B cell (primary cell): Measurements from ENCODE around the gene ZNF99. TPM values are rescaled to one million over a fixed set of nuclear protein-coding genes. Genes with fewer than 3 reads are reported as not detected.
"Not testable (repeated sequence)": the region's sequence is repeated elsewhere in the genome, so short reads cannot be mapped to it uniquely, and the experiment has no call there.

Source experiments
- ATAC-seq: fragments of 200-7000 bp; cut with Tn5 transposase; one replicate; pipeline ENCODE4 v1.10.0; 2021; ENCODE audit warnings: low read depth, mild to moderate bottlenecking, moderate number of reproducible peaks, moderate library complexity
- CTCF ChIA-PET: fragments of 350-600 bp; sonication (Branson Sonifier 250); formaldehyde crosslinking; loops from one replicate; lab custom pipeline; 2021; ENCODE audit warnings: antibody characterized with exemption, inconsistent platforms; lab: Charles Lee
- POLR2A ChIA-PET: fragments of 350-600 bp; sonication (Branson Sonifier 250); formaldehyde crosslinking; loops from one replicate; lab custom pipeline; 2021; ENCODE audit warnings: antibody characterized with exemption; lab: Charles Lee
- DNase-seq: peaks from one replicate; pipeline ENCODE4 v3.0.0; 2013
- H2AFZ ChIP-seq: 2 replicates; pipeline ENCODE4 v1.6.1; 2012; ENCODE audit warnings: mild to moderate bottlenecking, low read depth, low read length; ENCODE audit not compliant: insufficient read depth, poor library complexity, severe bottlenecking
- H3K27ac ChIP-seq, 2 donors: 1 replicate in 1 of 2; 2 replicates in 1 of 2; pipeline ENCODE4 v1.5.1; 2012 to 2013; ENCODE audit warnings: low read length in 2 of 2, mild to moderate bottlenecking in 2 of 2, moderate library complexity in 1 of 2
- H3K27me3 ChIP-seq, 4 experiments: fragments of 200-600 bp in 1 of 4; sonication (generic) in 1 of 4; replicated peaks in 1 of 4; 1 replicate in 2 of 4; 2 replicates in 2 of 4; pipeline versions ENCODE4 v1.6.1 to v1.7.0; 2013 to 2016; ENCODE audit warnings: low read length in 3 of 4, mild to moderate bottlenecking in 2 of 4, mixed read lengths in 1 of 4, moderate library complexity in 1 of 4; ENCODE audit not compliant: insufficient read depth in 4 of 4, control insufficient read depth in 3 of 4; ENCODE audit errors: control extremely low read depth in 1 of 4
- H3K36me3 ChIP-seq, 2 experiments: replicated peaks in 1 of 2; 1 replicate in 1 of 2; 2 replicates in 1 of 2; pipeline versions ENCODE4 v1.6.1 to v1.7.1; 2013; ENCODE audit warnings: low read length in 1 of 2; ENCODE audit not compliant: insufficient read depth in 2 of 2, control insufficient read depth in 1 of 2; ENCODE audit errors: control extremely low read depth in 1 of 2, extremely low read depth in 1 of 2
- H3K4me1 ChIP-seq, 2 donors: fragments of 200-600 bp in 1 of 2; sonication (generic) in 1 of 2; 1 replicate in 1 of 2; 2 replicates in 1 of 2; pipeline versions ENCODE4 v1.5.1 to v1.6.1; 2013 to 2017; ENCODE audit warnings: low read length in 2 of 2; ENCODE audit not compliant: control insufficient read depth in 2 of 2, insufficient read depth in 2 of 2
- H3K4me2 ChIP-seq: replicated peaks from 2 replicates; pipeline ENCODE3; 2012; ENCODE audit warnings: mild to moderate bottlenecking, low read depth, low read length; ENCODE audit not compliant: poor library complexity, severe bottlenecking
- H3K4me3 ChIP-seq, 5 experiments: fragments of 200-600 bp in 1 of 5; sonication (generic) in 1 of 5; 1 replicate in 3 of 5; 2 replicates in 2 of 5; pipeline versions ENCODE4 v1.5.1 to v1.7.0; 2011 to 2016; ENCODE audit warnings: low read length in 4 of 5, mild to moderate bottlenecking in 4 of 5, low read depth in 2 of 5, control low read depth in 1 of 5, moderate library complexity in 1 of 5; ENCODE audit not compliant: insufficient read depth in 1 of 5; ENCODE audit errors: control extremely low read depth in 1 of 5, extremely low read depth in 1 of 5
- H3K79me2 ChIP-seq: fragments of 200-600 bp; sonication (generic); one replicate; pipeline ENCODE4 v1.6.0; 2016; ENCODE audit warnings: low read length; ENCODE audit not compliant: control insufficient read depth, insufficient read depth
- H3K9ac ChIP-seq: fragments of 200-600 bp; sonication (generic); 2 replicates; pipeline ENCODE4 v1.6.1; 2017; ENCODE audit warnings: mild to moderate bottlenecking, low read length, moderate library complexity
- H3K9me3 ChIP-seq, 3 donors: one replicate each; pipeline versions ENCODE4 v1.6.1 to v1.7.1; 2013; ENCODE audit warnings: low read length in 2 of 3; ENCODE audit not compliant: control insufficient read depth in 2 of 3, insufficient read depth in 1 of 3; ENCODE audit errors: control extremely low read depth in 1 of 3
- H4K20me1 ChIP-seq: 2 replicates; pipeline ENCODE4 v1.6.0; 2012; ENCODE audit warnings: mild to moderate bottlenecking, low read length; ENCODE audit not compliant: insufficient read depth, control insufficient read depth, poor library complexity, severe bottlenecking
- H3K27ac Mint-ChIP-seq: one replicate; pipeline ENCODE4 v1.8.0; 2021; ENCODE audit warnings: mixed read lengths
- H3K27me3 Mint-ChIP-seq: one replicate; pipeline ENCODE4 v1.8.0; 2021; ENCODE audit warnings: mixed read lengths
- H3K4me1 Mint-ChIP-seq: one replicate; pipeline ENCODE4 v1.8.0; 2021; ENCODE audit warnings: mixed read lengths
- H3K4me3 Mint-ChIP-seq: one replicate; pipeline ENCODE4 v1.8.0; 2021; ENCODE audit warnings: mixed read lengths
- H3K9me3 Mint-ChIP-seq: one replicate; pipeline ENCODE4 v1.8.0; 2022; ENCODE audit warnings: mixed read lengths; ENCODE audit not compliant: insufficient read depth
- CTCF ChIP-seq: fragments of 200-600 bp; IDR thresholded peaks from one replicate; pipeline ENCODE4 v1.8.0; 2022; ENCODE audit warnings: antibody characterized with exemption, mild to moderate bottlenecking
- EZH2 ChIP-seq: IDR thresholded peaks from 2 replicates; pipeline ENCODE4 v1.6.1; 2012; ENCODE audit warnings: borderline replicate concordance, low read depth, mild to moderate bottlenecking, moderate library complexity, low read length; ENCODE audit not compliant: insufficient read depth, poor library complexity, severe bottlenecking
- WGBS: methylation state at CpG from one replicate; pipeline ENCODE4 v1.1.5; 2013; ENCODE audit warnings: missing lambda C conversion rate; ENCODE audit not compliant: insufficient coverage; 5-methylcytosine and 5-hydroxymethylcytosine counted together
- intact Hi-C: fragments of 100-400 bp; cut with micrococcal nuclease; formaldehyde crosslinking; loops from one replicate; pipeline ENCODE4 v1.10.0; 2022
- polyA plus RNA-seq: library from polyadenylated mRNA; depleted of rRNA; stranded (reverse); fragments of >200 nt; gene quantifications from 2 replicates; pipeline ENCODE4 v1.2.3, GENCODE V29; 2012
- total RNA-seq, 2 donors: library from RNA; stranded (reverse); fragments of 120-200 nt in 1 of 2; gene quantifications; 1 replicate in 1 of 2; 2 replicates in 1 of 2; pipeline versions ENCODE4 v1.2.3 to v1.2.4, GENCODE V29; 2013 to 2022

Gene ZNF99
- total and polyA plus RNA-seq, 2 donors (not counting 1 experiment from before 2014, with no cell fraction given) = 0.06 TPM; not detected in 1

DNA sequence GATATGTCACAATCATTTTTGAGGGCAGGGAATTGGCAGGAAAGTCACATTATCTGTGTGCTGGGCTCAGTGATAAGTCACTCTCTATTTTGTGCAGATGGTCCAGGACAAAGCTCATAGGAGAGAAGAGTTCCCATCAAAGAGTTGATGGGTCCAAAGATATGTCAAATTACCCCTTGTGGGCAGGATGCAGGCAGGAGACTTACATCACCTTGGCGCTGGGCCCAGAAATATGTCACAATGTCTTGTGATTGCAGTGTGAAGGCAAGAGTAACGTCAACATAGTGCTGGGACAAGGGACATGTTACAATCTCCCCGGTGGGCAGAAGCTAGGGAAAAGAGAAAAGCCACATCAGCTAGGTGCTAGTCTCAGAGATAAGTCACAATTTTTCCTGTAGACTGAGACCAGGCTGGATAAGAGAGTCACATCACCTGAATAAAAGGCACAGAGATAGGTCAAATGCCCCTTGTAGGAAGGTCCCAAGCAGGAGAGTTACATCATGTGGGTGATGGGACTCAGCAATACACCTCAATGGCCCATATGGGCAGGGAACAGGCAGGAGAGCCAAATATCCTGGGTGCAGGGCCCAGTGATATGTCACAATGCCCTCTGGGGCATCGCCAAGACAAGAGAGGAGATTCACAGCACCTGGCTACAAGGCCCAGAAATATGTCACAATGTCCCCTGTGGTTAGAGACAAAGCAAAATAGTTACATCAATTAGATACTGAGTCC, 47.9 kb downstream of the ZNF99 start:
- H3K27me3 ChIP-seq = no peaks in the 10 kb centered on the region
- H3K4me1 ChIP-seq = no peaks in the 10 kb centered on the region
- Mint-ChIP-seq H3K27me3 (no peaks in the 10 kb centered on the region), H3K27ac (no peak overlapping the region), H3K9me3 (peaks cover 20% of the 10 kb centered on the region), H3K4me3 (no peak overlapping the region), H3K4me1 (no peaks in the 10 kb centered on the region)
- peaks cover 1 to 17% (median 14%) of the 10 kb centered on the region in 3 donors for H3K9me3 ChIP-seq
- DNase-seq = no peak
- H3K4me3 ChIP-seq = no peak overlapping the region
- intact Hi-C loops = no loop called here
- WGBS = 89% methylated on average over 4 of the region's 4 CpGs
- ATAC-seq = no peak
- CTCF ChIA-PET = no interaction called here
- H3K9ac ChIP-seq = no peak overlapping the region
- H3K36me3 ChIP-seq = no peaks in the 10 kb centered on the region
- POLR2A ChIA-PET = no interaction called here
- H3K4me2 ChIP-seq = no peak overlapping the region
- TF ChIP-seq CTCF (no peak), EZH2 (no peak)
- no peaks in the 10 kb centered on the region for H4K20me1 ChIP-seq
- H3K79me2 ChIP-seq = no peaks in the 10 kb centered on the region
- H3K27ac ChIP-seq = no peak overlapping the region
- no peak overlapping the region for H2AFZ ChIP-seq

GRCh38 chr19:22733691-22734090, 50.3 kb downstream of the ZNF99 start:
- DNase-seq = no peak
- Histone ChIP-seq H3K9ac (no peak overlapping the region), H3K36me3 (no peaks in the 10 kb centered on the region), H3K4me1 (no peaks in the 10 kb centered on the region), H3K4me2 (no peak overlapping the region), H3K27me3 (no peaks in the 10 kb centered on the region), H3K27ac (no peak overlapping the region), H3K4me3 (no peak overlapping the region), H3K79me2 (no peaks in the 10 kb centered on the region), H2AFZ (no peak overlapping the region), H4K20me1 (no peaks in the 10 kb centered on the region), H3K9me3 (peaks cover 0 to 16% (median 14%) of the 10 kb centered on the region in 3 donors)
- H3K9me3 Mint-ChIP-seq = peaks cover 20% of the 10 kb centered on the region
- no peak for ATAC-seq
- no peak overlapping the region for H3K4me3 Mint-ChIP-seq
- no peaks in the 10 kb centered on the region for H3K27me3 Mint-ChIP-seq
- H3K27ac Mint-ChIP-seq = no peak overlapping the region
- 93% methylated on average over 2 of the region's 7 CpGs for WGBS
- ChIA-PET CTCF (no interaction called here), POLR2A (no interaction called here)
- intact Hi-C loops = no loop called here
- no peaks in the 10 kb centered on the region for H3K4me1 Mint-ChIP-seq
- TF ChIP-seq CTCF = no peak
- TF ChIP-seq EZH2 = no peak

GRCh38 chr19:22728214-22728613, 55.7 kb downstream of the ZNF99 start:
- H3K4me2 ChIP-seq, H2AFZ ChIP-seq, H3K4me3 ChIP-seq, H3K4me3 Mint-ChIP-seq, DNase-seq, POLR2A ChIA-PET, H3K27me3 Mint-ChIP-seq, H3K79me2 ChIP-seq, H4K20me1 ChIP-seq, CTCF ChIA-PET, H3K9ac ChIP-seq, H3K27me3 ChIP-seq, ATAC-seq, H3K4me1 ChIP-seq, H3K4me1 Mint-ChIP-seq, H3K27ac ChIP-seq, intact Hi-C loops, H3K36me3 ChIP-seq, H3K27ac Mint-ChIP-seq: not testable (repeated sequence)
- WGBS = 85% methylated on average over 2 of the region's 4 CpGs
- H3K9me3 Mint-ChIP-seq = peaks cover 10% of the 10 kb centered on the region
- H3K9me3 ChIP-seq = peaks cover 0 to 12% (median 1%) of the 10 kb centered on the region in 3 donors
